Astrocyte of the spinal cord (primary cell): ENCODE data around the gene ZSCAN29.

ENCODE experiments used
- DNase-seq: peaks from one replicate; pipeline ENCODE4 v3.0.0; 2011; ENCODE audit warnings: low read depth, low spot score
- H3K4me3 ChIP-seq: 2 replicates; pipeline ENCODE4 v1.5.1; 2011; ENCODE audit warnings: low read depth, mild to moderate bottlenecking, low read length, moderate library complexity
- in situ Hi-C: cut with HindIII; loops from 2 replicates; pipeline ENCODE4 v1.10.0; 2017; ENCODE audit warnings: low sequenced_read_pairs
- TF ChIP-seq, protein P1 (sequence below): IDR thresholded peaks from 2 replicates; pipeline ENCODE4 v1.5.1; 2012; ENCODE audit warnings: low read depth, mild to moderate bottlenecking, low read length, inconsistent platforms

ZSCAN29 gene

GRCh38 chr15:43370975-43371974 lies at the start of gene ZSCAN29, which contains the start of gene TUBGCP4:
Gene ZSCAN29, minus strand, starts transcription at chr15:43371043. Its CDS starts 1,130 bp downstream, at chr15:43369913.
Gene TUBGCP4, plus strand, starts transcription at chr15:43371101. Its CDS starts 254 bp downstream, at chr15:43371355.
- peak within 1 kb of the TSS; percentile 83 for H3K4me3 ChIP-seq
- peak; percentile 77 for DNase-seq
- TF ChIP-seq, protein P1, sequence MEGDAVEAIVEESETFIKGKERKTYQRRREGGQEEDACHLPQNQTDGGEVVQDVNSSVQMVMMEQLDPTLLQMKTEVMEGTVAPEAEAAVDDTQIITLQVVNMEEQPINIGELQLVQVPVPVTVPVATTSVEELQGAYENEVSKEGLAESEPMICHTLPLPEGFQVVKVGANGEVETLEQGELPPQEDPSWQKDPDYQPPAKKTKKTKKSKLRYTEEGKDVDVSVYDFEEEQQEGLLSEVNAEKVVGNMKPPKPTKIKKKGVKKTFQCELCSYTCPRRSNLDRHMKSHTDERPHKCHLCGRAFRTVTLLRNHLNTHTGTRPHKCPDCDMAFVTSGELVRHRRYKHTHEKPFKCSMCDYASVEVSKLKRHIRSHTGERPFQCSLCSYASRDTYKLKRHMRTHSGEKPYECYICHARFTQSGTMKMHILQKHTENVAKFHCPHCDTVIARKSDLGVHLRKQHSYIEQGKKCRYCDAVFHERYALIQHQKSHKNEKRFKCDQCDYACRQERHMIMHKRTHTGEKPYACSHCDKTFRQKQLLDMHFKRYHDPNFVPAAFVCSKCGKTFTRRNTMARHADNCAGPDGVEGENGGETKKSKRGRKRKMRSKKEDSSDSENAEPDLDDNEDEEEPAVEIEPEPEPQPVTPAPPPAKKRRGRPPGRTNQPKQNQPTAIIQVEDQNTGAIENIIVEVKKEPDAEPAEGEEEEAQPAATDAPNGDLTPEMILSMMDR = peak; percentile 40
- in situ Hi-C loops = no loop called here

- H3K4me3 ChIP-seq = no peak overlapping the region
- TF ChIP-seq, protein P1 = no peak
- in situ Hi-C loops = no loop called here
- no peak for DNase-seq
Observed at GRCh38 chr15:43420435-43420834, 49.6 kb upstream of the ZSCAN29 start.

DNA sequence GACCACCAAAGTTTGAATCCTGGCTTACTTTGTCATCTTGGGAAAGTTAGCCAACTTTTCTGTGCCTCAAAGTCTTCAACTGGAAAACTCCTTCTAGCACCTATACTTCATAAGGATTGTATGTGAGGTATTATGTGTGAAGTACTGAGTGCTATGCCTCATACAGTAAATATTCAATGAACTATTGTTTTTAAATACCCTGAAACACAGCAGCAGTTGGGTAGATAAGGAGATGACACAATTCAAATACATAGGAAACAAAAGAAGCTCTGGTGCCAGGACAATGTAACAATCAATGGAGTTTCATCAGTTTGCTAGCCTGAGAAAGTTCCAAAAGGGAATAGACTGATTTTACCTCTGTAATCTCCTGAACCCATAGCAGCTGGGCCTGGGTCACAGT lies 43.4 kb upstream of the ZSCAN29 start:
- TF ChIP-seq, protein P1 = no peak
- in situ Hi-C loops = no loop called here
- no peak overlapping the region for H3K4me3 ChIP-seq
- DNase-seq = no peak

- TF ChIP-seq, protein P1 = no peak
- DNase-seq = no peak
- H3K4me3 ChIP-seq = no peak overlapping the region
- in situ Hi-C loops = no loop called here
Observed at GRCh38 chr15:43412096-43412495, 41.3 kb upstream of the ZSCAN29 start.

GRCh38 chr15:43410572-43411214 lies 39.9 kb upstream of the ZSCAN29 start:
- H3K4me3 ChIP-seq = no peak overlapping the region
- no peak for DNase-seq
- in situ Hi-C loops = no loop called here
- TF ChIP-seq, protein P1 = no peak

- DNase-seq = no peak
- H3K4me3 ChIP-seq = no peak overlapping the region
- TF ChIP-seq, protein P1 = no peak
- in situ Hi-C loops = no loop called here
Observed at GRCh38 chr15:43408789-43409188, 37.9 kb upstream of the ZSCAN29 start.
